CD4-positive, alpha-beta memory T cell (primary cell): ENCODE measurements around the gene NOPCHAP1. TPM values are rescaled to one million over a fixed set of nuclear protein-coding genes. Genes with fewer than 3 reads are reported as not detected.

Source experiments
- CTCF ChIA-PET: fragments of 350-600 bp; sonication (Branson Sonifier 250); formaldehyde crosslinking; loops from one replicate; lab custom pipeline; 2021; ENCODE audit warnings: inconsistent platforms; ENCODE audit not compliant: partially characterized antibody; lab: Charles Lee
- POLR2A ChIA-PET: fragments of 350-600 bp; sonication (Branson Sonifier 250); formaldehyde crosslinking; loops from one replicate; lab custom pipeline; 2021; ENCODE audit not compliant: partially characterized antibody; lab: Charles Lee
- DNase-seq, 5 donors: peaks; one replicate each; pipeline versions ENCODE4 v3.0.0 to v3.0.0-alpha.2; 2020 to 2022; ENCODE audit warnings: mixed read lengths in 1 of 5
- H3K27ac ChIP-seq: one replicate; pipeline ENCODE4 v1.7.0; 2013; ENCODE audit warnings: low read depth, low read length
- H3K27me3 ChIP-seq: 2 replicates; pipeline ENCODE4 v1.7.0; 2013; ENCODE audit warnings: mild to moderate bottlenecking, low read length, moderate library complexity; ENCODE audit not compliant: insufficient read depth
- H3K36me3 ChIP-seq: 2 replicates; pipeline ENCODE4 v1.7.0; 2013; ENCODE audit warnings: mild to moderate bottlenecking, low read length, moderate library complexity; ENCODE audit not compliant: insufficient read depth
- H3K4me1 ChIP-seq: 2 replicates; pipeline ENCODE4 v1.7.0; 2013; ENCODE audit warnings: mild to moderate bottlenecking, low read length, moderate library complexity; ENCODE audit not compliant: insufficient read depth
- H3K4me3 ChIP-seq, 2 donors: one replicate each; pipeline ENCODE4 v1.7.0; 2013; ENCODE audit warnings: low read length in 2 of 2, mild to moderate bottlenecking in 1 of 2
- H3K9me3 ChIP-seq, 2 donors: one replicate each; pipeline ENCODE4 v1.7.0; 2013; ENCODE audit warnings: low read length in 2 of 2, control low read depth in 1 of 2; ENCODE audit not compliant: control insufficient read depth in 1 of 2
- H3K27ac Mint-ChIP-seq, 7 donors: one replicate each; pipeline ENCODE4 v1.8.0; 2020 to 2021; ENCODE audit warnings: mixed read lengths in 7 of 7, mild to moderate bottlenecking in 6 of 7, inconsistent platforms in 3 of 7, moderate library complexity in 3 of 7
- H3K27me3 Mint-ChIP-seq, 2 donors: one replicate each; pipeline ENCODE4 v1.8.0; 2020 to 2021; ENCODE audit warnings: mixed read lengths in 2 of 2
- H3K36me3 Mint-ChIP-seq, 2 donors: one replicate each; pipeline ENCODE4 v1.8.0; 2020 to 2021; ENCODE audit warnings: mixed read lengths in 2 of 2, inconsistent platforms in 1 of 2, mild to moderate bottlenecking in 1 of 2
- H3K4me1 Mint-ChIP-seq, 4 donors: one replicate each; pipeline ENCODE4 v1.8.0; 2020 to 2021; ENCODE audit warnings: mixed read lengths in 4 of 4, mild to moderate bottlenecking in 1 of 4
- H3K4me3 Mint-ChIP-seq, 8 donors: one replicate each; pipeline ENCODE4 v1.8.0; 2020 to 2021; ENCODE audit warnings: mixed read lengths in 8 of 8, mild to moderate bottlenecking in 7 of 8, moderate library complexity in 6 of 8, inconsistent platforms in 3 of 8
- H3K9me3 Mint-ChIP-seq, 8 donors: one replicate each; pipeline ENCODE4 v1.8.0; 2020 to 2021; ENCODE audit warnings: mixed read lengths in 8 of 8, mild to moderate bottlenecking in 5 of 8, inconsistent platforms in 3 of 8, moderate library complexity in 1 of 8
- intact Hi-C: fragments of 100-400 bp; cut with micrococcal nuclease; formaldehyde crosslinking; loops from one replicate; pipeline ENCODE4 v1.15.1; 2023
- polyA plus RNA-seq, 2 donors: library from polyadenylated mRNA; unstranded; fragments of 300-500 nt; fragmentation: Illumina TruSeq; gene quantifications; one replicate each; pipeline ENCODE4 v1.2.3, GENCODE V29; 2021
- total RNA-seq, 2 experiments: library from RNA; stranded (reverse); gene quantifications; one replicate each; pipeline ENCODE4 v1.2.3, GENCODE V29; 2021

Gene NOPCHAP1
- total and polyA plus RNA-seq, 4 experiments from 2014 or later = 12.1 to 16.2 (median 14.6) TPM

- Mint-ChIP-seq H3K36me3 (peaks cover 0 to 4% of the 10 kb centered on the region in 2 donors), H3K27me3 (peaks cover 0 to 1% of the 10 kb centered on the region in 2 donors), H3K4me3 (peak overlapping the region; percentile 84 to 97 (median 87)), H3K27ac (peak overlapping the region; percentile 61 to 83 (median 71)), H3K9me3 (no peaks in the 10 kb centered on the region), H3K4me1 (peaks cover 13 to 30% (median 21%) of the 10 kb centered on the region in 4 donors)
- POLR2A ChIA-PET = interaction anchor here (1.9 kb wide), 1 partner anchor 80 kb away, joined by 4 read pairs; no protein-coding TSS in a partner anchor
- peaks cover 17% of the 10 kb centered on the region for H3K4me1 ChIP-seq
- H3K36me3 ChIP-seq = no peaks in the 10 kb centered on the region
- no peaks in the 10 kb centered on the region for H3K27me3 ChIP-seq
- peak overlapping the region; percentile 40 for H3K27ac ChIP-seq
- H3K4me3 ChIP-seq = peak overlapping the region in 1 of 2 donors; percentile 48
- peak in 4 of 5 donors; percentile 26 to 50 (median 33) for DNase-seq
- CTCF ChIA-PET = interaction anchor here (1.0 to 1.4 kb wide), 2 partner anchors 11 to 237 kb away, joined by 3 to 4 read pairs; no protein-coding TSS in a partner anchor
- intact Hi-C loops = loop anchor here (2.0 to 5.0 kb wide), 2 partner anchors 80 to 277 kb away; no protein-coding TSS in a partner anchor
- H3K9me3 ChIP-seq = no peaks in the 10 kb centered on the region
Observed at GRCh38 chr12:104957719-104958000, 28.5 kb upstream of the NOPCHAP1 start.

- peaks cover 0 to 2% of the 10 kb centered on the region in 2 donors for H3K27me3 Mint-ChIP-seq
- peak; percentile 77 to 92 (median 81) for DNase-seq
- Histone ChIP-seq H3K4me3 (peak within 1 kb of the TSS; percentile 81 to 87), H3K9me3 (no peaks in the 10 kb centered on the region), H3K27ac (peak within 1 kb of the TSS; percentile 68), H3K36me3 (no peaks in the 10 kb centered on the region), H3K4me1 (peaks cover 17% of the 10 kb centered on the region), H3K27me3 (no peaks in the 10 kb centered on the region)
- H3K36me3 Mint-ChIP-seq = peaks cover 0 to 4% of the 10 kb centered on the region in 2 donors
- ChIA-PET POLR2A (interaction anchor here (1.2 to 2.3 kb wide), 3 partner anchors 79 to 501 kb away, joined by 3 to 5 read pairs (median 4); no protein-coding TSS in a partner anchor), CTCF (interaction anchor here (1.0 to 1.5 kb wide), 9 partner anchors 9 to 757 kb away, joined by 3 to 11 read pairs (median 4); no protein-coding TSS in a partner anchor)
- H3K27ac Mint-ChIP-seq = peak within 1 kb of the TSS; percentile 90 to 99 (median 96)
- intact Hi-C loops = loop anchor here (1.0 to 5.0 kb wide), 6 partner anchors 28 to 577 kb away; partner anchors contain the start of genes CHST11, NOPCHAP1 and WASHC4
- H3K9me3 Mint-ChIP-seq = no peaks in the 10 kb centered on the region
- H3K4me3 Mint-ChIP-seq = peak within 1 kb of the TSS; percentile 94 to 98 (median 97)
- H3K4me1 Mint-ChIP-seq = peaks cover 13 to 30% (median 21%) of the 10 kb centered on the region in 4 donors
Observed at GRCh38 chr12:104958001-104958804, 27.9 kb upstream of the NOPCHAP1 start, which contains the start of gene SLC41A2. TSS of gene SLC41A2 (minus strand) at chr12:104958290. CDS start at chr12:104928527, 29,763 bp downstream.

- H3K9me3 ChIP-seq = no peaks in the 10 kb centered on the region
- peak overlapping the region; percentile 68 for H3K27ac ChIP-seq
- peaks cover 13 to 30% (median 21%) of the 10 kb centered on the region in 4 donors for H3K4me1 Mint-ChIP-seq
- peak overlapping the region; percentile 90 to 99 (median 96) for H3K27ac Mint-ChIP-seq
- ChIA-PET CTCF (interaction anchor here (0.6 to 1.5 kb wide), 15 partner anchors 8 to 757 kb away, joined by 3 to 11 read pairs (median 4); partner anchors contain the start of gene NOPCHAP1), POLR2A (interaction anchor here (0.6 to 2.3 kb wide), 4 partner anchors 78 to 501 kb away, joined by 3 to 5 read pairs (median 4); no protein-coding TSS in a partner anchor)
- peak overlapping the region; percentile 94 to 98 (median 96) for H3K4me3 Mint-ChIP-seq
- peaks cover 0 to 4% of the 10 kb centered on the region in 2 donors for H3K36me3 Mint-ChIP-seq
- intact Hi-C loops = loop anchor here (1.0 to 5.0 kb wide), 6 partner anchors 27 to 578 kb away; partner anchors contain the start of genes CHST11, NOPCHAP1 and WASHC4
- peak overlapping the region; percentile 81 to 87 for H3K4me3 ChIP-seq
- H3K27me3 ChIP-seq = no peaks in the 10 kb centered on the region
- H3K4me1 ChIP-seq = peaks cover 17% of the 10 kb centered on the region
- H3K36me3 ChIP-seq = no peaks in the 10 kb centered on the region
- peaks cover 3 to 8% of the 10 kb centered on the region in 2 donors for H3K27me3 Mint-ChIP-seq
- DNase-seq = no peak
- H3K9me3 Mint-ChIP-seq = no peaks in the 10 kb centered on the region
Observed at GRCh38 chr12:104958805-104959334, 27.2 kb upstream of the NOPCHAP1 start.

GRCh38 chr12:104959335-104959841, 26.7 kb upstream of the NOPCHAP1 start:
- Histone ChIP-seq H3K4me3 (no peak overlapping the region), H3K36me3 (no peaks in the 10 kb centered on the region), H3K4me1 (peaks cover 17% of the 10 kb centered on the region), H3K9me3 (no peaks in the 10 kb centered on the region), H3K27me3 (no peaks in the 10 kb centered on the region), H3K27ac (no peak overlapping the region)
- intact Hi-C loops = loop anchor here (2.0 to 5.0 kb wide), 2 partner anchors 78 to 503 kb away; partner anchors contain the start of gene CHST11
- H3K4me1 Mint-ChIP-seq = peaks cover 13 to 30% (median 21%) of the 10 kb centered on the region in 4 donors
- H3K4me3 Mint-ChIP-seq = peak overlapping the region in 7 of 8 donors; percentile 20 to 98 (median 95)
- H3K27me3 Mint-ChIP-seq = peaks cover 6 to 10% of the 10 kb centered on the region in 2 donors
- POLR2A ChIA-PET = interaction anchor here (0.6 to 2.3 kb wide), 3 partner anchors 239 to 502 kb away, joined by 3 to 5 read pairs (median 3); no protein-coding TSS in a partner anchor
- no peak for DNase-seq
- H3K27ac Mint-ChIP-seq = peak overlapping the region in 5 of 7 donors; percentile 27 to 99 (median 90)
- CTCF ChIA-PET = interaction anchor here (0.6 to 1.5 kb wide), 13 partner anchors 8 to 758 kb away, joined by 3 to 11 read pairs (median 4); partner anchors contain the start of gene NOPCHAP1
- no peaks in the 10 kb centered on the region for H3K9me3 Mint-ChIP-seq
- peaks cover 0 to 4% of the 10 kb centered on the region in 2 donors for H3K36me3 Mint-ChIP-seq

- H3K27ac Mint-ChIP-seq = peak overlapping the region in 1 of 7 donors; percentile 90
- no peak overlapping the region for H3K4me3 ChIP-seq
- ChIA-PET CTCF (no interaction called here), POLR2A (no interaction called here)
- H3K9me3 ChIP-seq = no peaks in the 10 kb centered on the region
- peaks cover 13 to 30% (median 21%) of the 10 kb centered on the region in 4 donors for H3K4me1 Mint-ChIP-seq
- H3K9me3 Mint-ChIP-seq = no peaks in the 10 kb centered on the region
- H3K27me3 ChIP-seq = no peaks in the 10 kb centered on the region
- peaks cover 17% of the 10 kb centered on the region for H3K4me1 ChIP-seq
- H3K27ac ChIP-seq = no peak overlapping the region
- H3K27me3 Mint-ChIP-seq = peaks cover 6 to 19% of the 10 kb centered on the region in 2 donors
- intact Hi-C loops = no loop called here
- peaks cover 0 to 4% of the 10 kb centered on the region in 2 donors for H3K36me3 Mint-ChIP-seq
- no peaks in the 10 kb centered on the region for H3K36me3 ChIP-seq
- no peak overlapping the region for H3K4me3 Mint-ChIP-seq
- DNase-seq = no peak
Observed at GRCh38 chr12:104960464-104960863, 25.7 kb upstream of the NOPCHAP1 start.

GRCh38 chr12:104963757-104964156, 22.4 kb upstream of the NOPCHAP1 start:
- Histone ChIP-seq H3K27ac (no peak overlapping the region), H3K36me3 (no peaks in the 10 kb centered on the region), H3K4me1 (peaks cover 8% of the 10 kb centered on the region), H3K9me3 (no peaks in the 10 kb centered on the region), H3K4me3 (no peak overlapping the region), H3K27me3 (no peaks in the 10 kb centered on the region)
- H3K27ac Mint-ChIP-seq = no peak overlapping the region
- no peaks in the 10 kb centered on the region for H3K36me3 Mint-ChIP-seq
- no peak overlapping the region for H3K4me3 Mint-ChIP-seq
- H3K9me3 Mint-ChIP-seq = no peaks in the 10 kb centered on the region
- DNase-seq = no peak
- H3K4me1 Mint-ChIP-seq = peaks cover 7 to 14% (median 10%) of the 10 kb centered on the region in 4 donors
- CTCF ChIA-PET = no interaction called here
- peaks cover 6 to 20% of the 10 kb centered on the region in 2 donors for H3K27me3 Mint-ChIP-seq
- intact Hi-C loops = no loop called here
- POLR2A ChIA-PET = no interaction called here
